Omental fat pad (tissue), 4 donors: ENCODE measurements around the gene CENPP. TPM values are rescaled to one million over a fixed set of nuclear protein-coding genes. Genes with fewer than 3 reads are reported as not detected.
A peak's percentile ranks its signal among the peaks of the same experiment; 100 is the strongest.

Experiments used
- ATAC-seq: fragments of 150-250 bp; one replicate; pipeline ENCODE4 v1.9.1; 2016; ENCODE audit warnings: mild to moderate bottlenecking, moderate library complexity; ENCODE audit not compliant: low FRiP score
- DNase-seq: peaks from one replicate; pipeline ENCODE4 v3.0.0-alpha.2; 2019; ENCODE audit warnings: low spot score
- total RNA-seq, 4 donors: library from RNA; depleted of rRNA; stranded (reverse); fragments of >200 nt; gene quantifications; one replicate each; pipeline ENCODE4 v1.1.0, GENCODE V29; 2016
- TF ChIP-seq, protein P1 (sequence below), 3 donors: fragments of 450-650 bp; IDR thresholded peaks; one replicate each; pipeline ENCODE4 v1.5.1; 2016 to 2017; ENCODE audit warnings: antibody characterized with exemption in 3 of 3, mild to moderate bottlenecking in 3 of 3, moderate library complexity in 2 of 3

The CENPP gene
- total RNA-seq, 4 donors from 2014 or later, result 1.2 to 7.0 (median 5.6) TPM

- DNase-seq (no peak), ATAC-seq (no peak)
- TF ChIP-seq, protein P1, sequence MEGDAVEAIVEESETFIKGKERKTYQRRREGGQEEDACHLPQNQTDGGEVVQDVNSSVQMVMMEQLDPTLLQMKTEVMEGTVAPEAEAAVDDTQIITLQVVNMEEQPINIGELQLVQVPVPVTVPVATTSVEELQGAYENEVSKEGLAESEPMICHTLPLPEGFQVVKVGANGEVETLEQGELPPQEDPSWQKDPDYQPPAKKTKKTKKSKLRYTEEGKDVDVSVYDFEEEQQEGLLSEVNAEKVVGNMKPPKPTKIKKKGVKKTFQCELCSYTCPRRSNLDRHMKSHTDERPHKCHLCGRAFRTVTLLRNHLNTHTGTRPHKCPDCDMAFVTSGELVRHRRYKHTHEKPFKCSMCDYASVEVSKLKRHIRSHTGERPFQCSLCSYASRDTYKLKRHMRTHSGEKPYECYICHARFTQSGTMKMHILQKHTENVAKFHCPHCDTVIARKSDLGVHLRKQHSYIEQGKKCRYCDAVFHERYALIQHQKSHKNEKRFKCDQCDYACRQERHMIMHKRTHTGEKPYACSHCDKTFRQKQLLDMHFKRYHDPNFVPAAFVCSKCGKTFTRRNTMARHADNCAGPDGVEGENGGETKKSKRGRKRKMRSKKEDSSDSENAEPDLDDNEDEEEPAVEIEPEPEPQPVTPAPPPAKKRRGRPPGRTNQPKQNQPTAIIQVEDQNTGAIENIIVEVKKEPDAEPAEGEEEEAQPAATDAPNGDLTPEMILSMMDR (IDR thresholded peaks at IDR 0.05), result no peak
These were observed 12.7 kb upstream of the CENPP start for GRCh38 chr9:92312887-92313623.

- ATAC-seq (no peak), DNase-seq (no peak)
- TF ChIP-seq, protein P1 (IDR thresholded peaks at IDR 0.05), result no peak
These were observed 12.1 kb upstream of the CENPP start for GRCh38 chr9:92313624-92314012.

GRCh38 chr9:92315456-92315855, 10.3 kb upstream of the CENPP start:
- TF ChIP-seq, protein P1 (IDR thresholded peaks at IDR 0.05), result no peak
- ATAC-seq, result peak; percentile 34
- DNase-seq, result no peak

DNA sequence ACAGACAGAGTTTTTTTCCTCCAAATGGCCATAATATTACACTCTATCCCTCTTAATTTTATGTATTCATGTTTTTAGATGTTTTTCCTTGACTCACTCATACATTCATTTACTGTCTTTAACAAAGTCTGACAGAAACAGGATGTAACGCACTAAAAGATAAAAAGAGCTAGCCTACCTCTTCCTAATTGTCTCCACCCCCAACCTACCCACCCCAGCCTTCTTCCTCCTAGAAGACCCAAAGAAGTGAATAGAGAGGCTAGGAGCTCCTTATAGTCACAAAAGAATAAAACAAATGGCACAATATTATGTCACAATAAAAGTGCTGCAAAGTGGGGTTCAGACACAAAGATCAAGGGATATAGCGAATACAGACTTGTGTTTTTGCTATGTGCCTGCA, 1.3 kb upstream of the CENPP start:
- DNase-seq (no peak), ATAC-seq (no peak)
- TF ChIP-seq, protein P1 (IDR thresholded peaks at IDR 0.05), result no peak

DNA sequence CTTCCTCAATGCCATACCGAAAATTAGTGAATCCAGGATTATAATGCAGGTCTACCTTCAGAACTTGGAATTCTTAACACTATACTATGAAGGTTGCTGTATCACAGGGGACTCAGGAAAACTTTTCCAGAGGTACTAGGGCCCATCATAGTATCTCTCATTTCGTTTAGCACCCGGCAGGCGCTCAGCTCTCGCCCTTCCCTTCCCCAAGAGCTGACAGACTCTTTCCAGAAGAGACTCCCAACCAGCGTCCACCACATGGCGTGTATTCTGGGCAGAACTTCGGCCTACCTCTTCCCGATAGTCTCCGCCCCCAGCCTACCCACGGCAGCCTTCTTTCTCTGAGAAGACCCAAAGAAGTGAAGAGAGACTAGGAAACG, 874 bp upstream of the CENPP start:
- ATAC-seq (peak; percentile 77), DNase-seq (peak; percentile 29)
- TF ChIP-seq, protein P1 (IDR thresholded peaks at IDR 0.05), result no peak

DNA sequence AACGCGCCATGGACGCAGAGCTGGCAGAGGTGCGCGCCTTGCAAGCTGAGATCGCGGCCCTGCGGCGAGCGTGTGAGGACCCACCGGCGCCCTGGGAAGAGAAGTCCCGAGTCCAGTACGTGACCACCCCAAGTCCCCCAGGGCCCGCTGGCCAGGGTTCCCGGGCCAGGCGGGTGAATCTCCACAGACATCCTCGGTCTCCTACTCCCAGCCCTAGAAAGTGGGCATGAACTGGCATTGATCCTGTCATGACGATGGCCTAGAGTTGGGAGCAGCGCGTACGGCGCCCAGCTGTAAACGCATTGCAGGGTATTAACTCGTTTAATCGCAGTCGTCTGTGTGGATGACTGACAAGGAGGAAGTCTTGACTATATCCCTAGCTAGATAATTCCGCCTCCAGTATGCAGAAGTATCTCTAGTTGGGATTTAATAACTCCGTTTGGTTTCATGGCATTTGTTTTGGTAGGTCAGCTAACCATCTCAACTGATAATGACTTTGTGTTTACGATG, 293 bp downstream of the CENPP start:
- DNase-seq (no peak), ATAC-seq (no peak)
- TF ChIP-seq, protein P1 (IDR thresholded peaks at IDR 0.05), result no peak

DNA sequence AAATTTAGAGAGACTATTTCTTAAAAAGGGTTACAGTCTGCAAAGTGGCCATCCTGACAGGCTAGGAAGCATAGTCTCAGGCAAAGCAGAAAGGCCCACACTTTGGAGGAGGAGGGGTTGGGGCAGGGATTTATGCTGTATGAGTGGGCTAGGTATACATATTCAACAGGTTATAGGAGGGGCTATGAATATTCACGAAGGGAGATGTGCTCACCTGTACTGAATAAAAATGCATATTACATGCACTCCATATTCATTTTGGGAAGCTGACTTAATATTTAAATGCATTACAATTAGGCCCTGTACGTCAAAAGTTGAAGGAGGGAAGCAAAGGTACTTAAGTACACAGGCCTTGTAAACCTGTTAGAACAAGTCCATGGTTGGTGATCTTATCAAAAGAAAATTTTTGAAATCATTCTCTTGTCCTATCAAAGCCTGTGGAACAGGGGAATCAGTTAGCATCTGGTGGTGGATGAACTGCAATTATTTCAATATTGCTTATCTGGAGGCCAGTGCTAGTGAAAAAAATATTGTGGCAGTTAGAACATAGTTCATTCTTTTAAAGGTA, 1.6 kb downstream of the CENPP start:
- TF ChIP-seq, protein P1 (IDR thresholded peaks at IDR 0.05), result no peak
- no peak for ATAC-seq
- DNase-seq, result no peak
